GM19351 (cell line): ENCODE measurements around the gene DUSP2.

Experiments used
- ATAC-seq: cut with Tn5 transposase; IDR thresholded peaks from one replicate; pipeline ENCODE4 v1.9.1; 2021; ENCODE audit warnings: mild to moderate bottlenecking, moderate library complexity; ENCODE audit not compliant: unreplicated experiment

Gene DUSP2

DNA sequence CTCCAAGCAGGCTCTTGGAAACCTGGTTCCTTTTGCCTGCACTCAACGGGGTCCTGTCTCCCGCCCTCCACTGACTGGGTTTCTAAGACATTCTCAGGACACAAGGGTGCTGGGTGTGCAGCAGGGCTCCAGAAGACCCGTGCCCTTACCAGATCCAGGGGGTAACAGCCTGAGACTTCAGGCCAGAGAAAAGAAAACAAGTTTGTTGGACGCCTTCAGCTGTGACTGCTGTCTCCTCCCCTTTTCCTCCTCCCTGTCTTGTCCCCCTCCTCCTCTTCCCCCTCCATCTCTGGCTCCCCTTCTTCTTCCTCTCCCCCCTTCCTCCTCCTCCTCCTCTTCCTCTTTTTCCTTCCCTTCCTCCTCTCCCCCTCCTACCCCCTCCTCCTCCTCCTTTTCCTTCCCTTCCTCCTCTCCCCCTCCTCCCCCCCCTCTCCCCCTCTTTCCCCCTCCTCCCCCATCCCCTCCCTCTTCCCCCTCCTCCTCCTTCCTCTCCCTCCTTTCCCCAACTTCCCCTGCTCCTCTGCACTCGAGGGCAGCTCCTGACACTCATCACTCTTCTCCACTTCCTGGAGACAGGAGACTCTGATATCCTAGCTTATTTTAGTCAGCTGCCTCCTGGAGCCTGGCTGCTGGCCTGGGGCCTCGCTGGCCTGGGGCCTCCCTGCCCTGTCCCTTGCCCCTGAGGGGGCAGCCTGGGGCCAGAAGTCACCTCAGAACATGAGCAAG is 41.3 kb downstream of the DUSP2 start:
- ATAC-seq, result no peak

DNA sequence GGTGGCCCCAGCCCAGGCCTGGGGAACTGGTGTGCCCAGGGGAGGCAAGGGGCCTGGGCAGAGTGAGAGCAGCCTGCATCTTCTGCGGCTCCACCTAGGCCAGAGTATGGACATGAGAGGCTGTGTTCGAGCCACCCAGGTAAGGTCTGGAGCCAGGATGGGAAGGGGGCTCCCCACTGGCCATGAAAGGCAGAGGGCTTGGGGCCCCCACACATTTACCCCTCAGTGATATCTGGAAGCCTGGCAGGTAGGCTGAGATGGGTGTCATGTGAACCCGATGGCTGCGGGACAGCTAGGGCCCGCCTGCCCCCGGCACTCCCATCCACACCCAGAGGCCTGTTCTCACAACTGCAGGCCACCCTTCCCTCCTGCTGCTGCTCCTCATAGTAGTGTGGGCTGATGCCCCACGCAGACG is 42.0 kb downstream of the DUSP2 start:
- no peak for ATAC-seq

DNA sequence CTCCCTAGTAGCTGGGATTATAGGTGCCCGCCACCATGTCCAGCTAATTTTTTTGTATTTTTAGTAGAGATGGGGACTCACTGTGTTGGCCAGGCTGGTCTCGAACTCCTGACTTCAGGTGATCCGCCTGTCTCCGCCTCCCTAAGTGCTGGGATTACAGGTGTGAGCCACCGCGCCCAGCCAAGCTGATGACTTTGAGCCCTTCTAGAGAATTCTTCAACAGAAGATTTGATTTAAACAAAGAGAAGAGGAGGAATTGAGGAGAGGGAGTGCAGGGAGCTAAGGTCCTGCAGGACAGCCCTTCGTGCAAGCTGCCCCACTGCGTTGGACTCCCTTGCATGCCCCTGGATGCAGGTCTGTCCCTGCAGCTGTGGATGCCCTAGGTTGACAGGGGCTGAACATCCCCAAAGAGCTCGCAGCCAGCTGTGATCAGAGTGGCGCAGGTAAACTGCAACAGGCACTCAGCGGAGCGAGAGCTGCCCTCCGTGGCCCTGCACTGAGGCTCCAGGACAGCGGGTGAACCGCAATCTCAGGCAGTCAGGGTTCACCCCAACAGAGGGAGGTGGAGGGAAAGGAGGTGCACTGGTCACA is 42.5 kb downstream of the DUSP2 start:
- no peak for ATAC-seq

DNA sequence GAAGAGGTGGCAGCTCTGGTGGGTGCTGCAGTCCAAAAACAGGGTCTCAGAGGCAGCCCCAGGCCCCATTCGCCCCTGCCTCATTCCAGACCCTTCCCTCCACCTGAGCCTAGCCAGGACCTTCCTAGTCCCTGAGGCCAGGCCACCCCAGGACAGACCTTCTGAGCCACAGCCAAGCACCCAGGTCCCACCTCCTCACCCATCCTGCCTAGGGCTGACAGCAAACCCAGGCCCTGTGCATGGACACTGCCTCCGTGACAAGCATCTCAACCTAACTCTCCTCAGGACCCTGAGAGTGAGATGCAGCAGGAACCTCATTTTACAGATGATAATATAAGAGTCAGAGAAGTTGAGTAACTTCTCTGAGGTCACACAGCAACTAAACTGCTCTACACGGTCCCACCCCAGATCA is 44.3 kb downstream of the DUSP2 start:
- no peak for ATAC-seq

DNA sequence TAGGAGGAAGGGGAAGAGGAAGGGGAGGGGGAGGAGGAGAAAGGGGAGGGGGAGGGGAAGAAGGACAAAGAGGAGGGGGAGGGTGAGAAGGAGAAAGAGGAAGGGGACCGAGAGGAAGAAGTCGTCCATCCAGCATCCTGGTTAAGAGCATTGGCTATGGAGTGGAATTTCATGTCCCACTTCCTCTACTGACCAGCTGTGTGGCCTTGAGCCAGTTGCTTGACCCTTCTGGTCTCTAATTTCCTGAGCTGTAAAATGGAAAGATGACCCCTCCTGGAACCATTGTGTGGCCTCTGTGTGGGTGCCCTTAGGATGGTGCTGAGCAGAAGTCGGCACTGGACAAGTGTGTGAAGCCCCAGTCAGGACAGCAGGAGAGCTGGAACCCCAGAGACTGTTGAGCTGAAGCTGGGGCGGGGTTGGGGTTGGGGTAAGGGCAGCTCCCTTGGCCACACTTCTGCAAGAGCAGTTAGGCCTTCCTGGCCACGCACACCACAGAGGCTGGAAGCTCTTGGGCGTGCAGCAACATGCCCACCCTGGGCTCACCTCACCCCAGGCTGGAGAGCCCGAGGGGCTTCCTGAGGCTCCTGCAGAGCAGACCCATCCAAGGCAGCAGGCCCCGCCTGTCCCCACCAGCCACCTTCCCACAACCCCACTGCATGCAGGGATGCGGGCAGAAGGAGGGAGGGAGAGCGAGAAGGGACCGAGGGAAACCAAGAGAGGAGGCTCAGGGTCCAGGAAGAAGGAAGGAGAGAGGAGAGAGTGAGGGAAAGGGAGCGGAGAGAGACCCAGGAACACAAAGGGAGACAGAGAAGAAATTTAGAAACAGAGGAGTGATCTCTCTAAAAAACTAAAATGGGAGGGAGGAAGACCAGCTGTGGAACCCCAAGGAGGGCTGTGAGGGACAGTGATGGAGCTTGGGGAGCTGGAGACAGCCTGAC is 45.1 kb downstream of the DUSP2 start:
- ATAC-seq, result no peak

DNA sequence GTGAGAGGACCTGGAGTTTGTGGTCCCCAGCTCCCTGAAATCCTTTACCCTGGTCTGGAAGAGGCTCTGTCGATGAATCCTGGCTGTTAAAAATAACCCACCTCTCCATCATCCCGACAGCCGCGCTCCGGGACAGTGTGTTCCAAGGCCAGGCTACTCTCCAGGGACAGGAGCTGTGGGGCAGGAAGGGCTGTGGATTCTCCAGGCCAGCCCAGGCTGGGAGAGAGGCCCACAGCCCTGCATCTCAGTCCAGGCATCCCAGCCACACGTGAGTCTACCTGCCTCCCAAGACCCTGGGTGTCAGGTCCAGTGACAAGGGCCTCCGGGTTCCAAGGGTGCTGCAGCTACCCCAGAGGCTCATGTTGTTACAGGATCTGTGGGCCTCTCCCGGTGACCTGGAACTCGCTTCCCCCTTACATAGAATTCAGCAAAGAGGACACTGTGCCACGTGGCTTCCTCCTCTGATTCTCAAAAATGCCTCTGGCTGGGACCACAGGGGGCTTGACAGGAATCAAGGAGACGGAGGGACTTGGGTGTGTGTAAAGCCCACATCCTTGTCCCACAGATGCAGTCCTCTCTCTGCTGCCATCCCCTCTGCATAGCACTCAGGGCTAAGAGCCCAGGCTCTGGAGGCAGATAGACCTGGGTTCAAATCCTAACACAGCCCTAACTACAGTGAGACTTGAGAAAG is 46.2 kb downstream of the DUSP2 start:
- ATAC-seq, result no peak

DNA sequence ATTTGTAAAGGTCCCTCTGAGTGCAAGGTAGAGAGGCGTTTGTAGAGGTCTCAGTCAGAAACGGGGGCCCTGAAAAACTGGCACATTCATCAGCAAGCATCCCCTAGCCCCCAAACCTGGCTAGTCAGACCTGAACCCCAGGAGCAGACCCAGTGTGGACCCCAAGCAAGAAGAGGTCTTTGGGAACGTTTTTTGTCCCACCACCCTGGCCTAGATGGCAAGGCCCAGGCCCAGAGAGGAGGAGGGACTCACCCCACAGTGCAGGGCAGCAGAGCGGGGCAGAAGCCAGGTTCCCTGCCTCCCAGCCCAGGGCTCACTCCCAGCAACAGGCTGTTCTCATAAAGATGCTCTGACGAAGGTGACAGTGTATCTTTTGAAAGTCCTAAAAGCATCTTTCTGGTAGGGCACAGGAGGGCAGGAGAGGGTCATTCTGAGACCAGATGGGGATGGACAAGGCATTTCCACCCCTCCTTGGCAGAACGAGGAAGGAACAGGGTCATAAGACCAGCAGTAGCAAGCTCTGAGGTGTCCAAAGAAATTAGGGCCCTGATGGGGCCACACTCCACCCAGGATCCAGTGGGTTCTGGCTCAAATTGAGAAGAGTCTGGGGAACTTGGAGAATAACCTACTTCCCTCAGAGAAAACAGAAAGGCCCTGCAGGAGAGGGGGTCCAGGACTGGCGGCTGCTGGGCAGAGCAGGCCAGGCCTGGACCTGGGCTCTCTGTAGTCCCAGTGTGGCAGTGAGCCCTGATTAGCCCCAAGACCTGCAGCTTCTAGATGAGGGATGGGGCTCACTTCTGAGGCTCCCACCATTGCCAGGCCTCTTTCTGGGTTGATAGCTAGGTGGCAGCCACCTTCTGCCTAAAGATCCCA is 47.1 kb downstream of the DUSP2 start:
- ATAC-seq, result no peak

DNA sequence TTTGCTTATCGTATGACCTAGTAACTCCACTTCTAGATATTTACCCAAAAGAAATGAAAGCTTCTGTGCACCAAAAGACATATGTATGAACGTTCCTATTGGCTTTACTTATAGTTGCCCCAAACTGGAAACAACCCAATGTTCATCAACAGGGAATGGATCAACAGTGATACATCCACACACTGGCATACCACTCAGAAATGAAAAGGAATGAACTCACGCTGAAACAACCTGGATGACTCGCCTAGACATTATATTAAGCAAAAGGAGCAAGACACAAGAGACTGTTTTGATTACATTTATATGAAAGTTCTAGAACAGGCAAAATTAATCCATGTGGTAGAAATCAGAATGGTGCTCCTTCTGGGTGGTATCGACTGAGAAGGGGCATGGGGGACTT is 47.8 kb downstream of the DUSP2 start:
- no peak for ATAC-seq

DNA sequence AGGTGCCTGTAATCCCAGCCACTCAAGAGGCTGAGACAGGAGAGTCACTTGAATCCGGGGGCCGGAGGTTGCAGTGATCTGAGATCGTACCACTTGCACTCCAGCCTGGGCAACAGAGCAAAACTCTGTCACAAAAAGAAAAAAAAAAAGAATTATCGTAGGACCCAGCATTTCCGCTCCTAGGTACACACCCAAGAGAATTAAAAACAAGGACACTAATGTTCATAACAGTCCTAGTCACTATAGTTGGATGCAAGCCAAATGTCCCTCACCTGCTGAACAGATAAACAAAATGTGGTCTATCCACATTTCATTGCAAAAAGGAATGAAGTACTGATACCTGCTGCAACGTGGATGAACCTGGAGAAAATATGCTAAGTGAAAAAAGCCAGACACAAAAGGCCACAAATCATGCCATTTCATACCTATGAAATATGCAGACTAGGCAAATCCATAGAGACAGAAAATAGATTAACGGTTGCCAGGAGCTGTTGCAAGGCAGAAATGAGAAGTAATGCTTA is 50.1 kb downstream of the DUSP2 start:
- no peak for ATAC-seq

DNA sequence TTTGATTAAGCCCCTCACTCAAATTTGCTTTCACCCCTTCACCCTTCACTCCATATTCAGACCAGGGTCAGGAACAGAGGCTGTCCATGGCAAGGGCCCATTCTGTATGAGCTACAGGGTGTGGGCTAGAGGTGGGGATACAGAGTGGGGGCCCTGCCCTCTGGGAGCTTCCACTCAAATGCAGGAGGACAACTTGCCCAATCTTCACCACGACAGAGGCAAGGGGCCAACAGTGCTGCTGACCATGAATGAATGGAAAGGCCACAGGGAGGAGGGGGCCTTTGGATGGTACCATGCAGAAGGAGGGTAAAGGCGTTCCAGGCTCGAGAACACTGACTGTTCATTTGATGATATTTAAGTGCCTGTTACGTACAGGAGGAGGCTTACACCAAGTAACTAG is 51.7 kb downstream of the DUSP2 start:
- no peak for ATAC-seq
